ENCODE data around the gene MINDY3.
"Not testable (repeated sequence)": the region's sequence is repeated elsewhere in the genome, so short reads cannot be mapped to it uniquely, and the experiment has no call there.

MINDY3 gene

GRCh38 chr10:15780353-15781135 lies 79.8 kb downstream of the MINDY3 start:
- DNase-seq (ENCODE audit: low spot score) = no peak

GRCh38 chr10:15775513-15775912 lies 84.8 kb downstream of the MINDY3 start:
- DNase-seq (ENCODE audit: low spot score) = peak; percentile 70

- not testable (repeated sequence) for DNase-seq (ENCODE audit: low spot score)
These were observed 85.8 kb downstream of the MINDY3 start for GRCh38 chr10:15774534-15774933.

GRCh38 chr10:15764892-15765454 lies 95.3 kb downstream of the MINDY3 start:
- no peak for DNase-seq (ENCODE audit: low spot score)

GRCh38 chr10:15763006-15763405 lies 97.3 kb downstream of the MINDY3 start:
- DNase-seq (ENCODE audit: low spot score) = no peak

- DNase-seq (ENCODE audit: low spot score) = not testable (repeated sequence)
These were observed 98.1 kb downstream of the MINDY3 start for GRCh38 chr10:15762239-15762638.

GRCh38 chr10:15761224-15761623 lies 99.1 kb downstream of the MINDY3 start:
- not testable (repeated sequence) for DNase-seq (ENCODE audit: low spot score)

- DNase-seq (ENCODE audit: low spot score) = no peak
These were observed 99.6 kb downstream of the MINDY3 start for GRCh38 chr10:15760681-15761080.

GRCh38 chr10:15759265-15759664 lies 101.0 kb downstream of the MINDY3 start:
- DNase-seq (ENCODE audit: low spot score) = no peak

GRCh38 chr10:15758618-15759017 lies 101.7 kb downstream of the MINDY3 start:
- DNase-seq (ENCODE audit: low spot score) = no peak

- no peak for DNase-seq (ENCODE audit: low spot score)
These were observed 105.4 kb downstream of the MINDY3 start for GRCh38 chr10:15754937-15755336.

GRCh38 chr10:15751046-15751445 lies 109.3 kb downstream of the MINDY3 start:
- peak; percentile 18 for DNase-seq (ENCODE audit: low spot score)

GRCh38 chr10:15748126-15748525 lies 112.2 kb downstream of the MINDY3 start:
- DNase-seq (ENCODE audit: low spot score) = peak; percentile 24

- DNase-seq (ENCODE audit: low spot score) = no peak
These were observed 112.7 kb downstream of the MINDY3 start for GRCh38 chr10:15747632-15748031.

GRCh38 chr10:15745751-15746150 lies 114.6 kb downstream of the MINDY3 start:
- peak; percentile 21 for DNase-seq (ENCODE audit: low spot score)

GRCh38 chr10:15744217-15744865 lies 116.0 kb downstream of the MINDY3 start:
- peak; percentile 55 for DNase-seq (ENCODE audit: low spot score)

GRCh38 chr10:15743443-15743842 lies 116.9 kb downstream of the MINDY3 start:
- no peak for DNase-seq (ENCODE audit: low spot score)

- no peak for DNase-seq (ENCODE audit: low spot score)
These were observed 117.5 kb downstream of the MINDY3 start for GRCh38 chr10:15742836-15743235.

- DNase-seq (ENCODE audit: low spot score) = no peak
These were observed 118.2 kb downstream of the MINDY3 start for GRCh38 chr10:15742102-15742501.

GRCh38 chr10:15741581-15741980 lies 118.7 kb downstream of the MINDY3 start:
- DNase-seq (ENCODE audit: low spot score) = no peak

GRCh38 chr10:15740261-15740660 lies 120.0 kb downstream of the MINDY3 start:
- DNase-seq (ENCODE audit: low spot score) = no peak

GRCh38 chr10:15739254-15739970 lies 120.9 kb downstream of the MINDY3 start:
- no peak for DNase-seq (ENCODE audit: low spot score)
